HepG2 (cell line): ENCODE data around the gene VGLL4. TPM values are rescaled to one million over a fixed set of nuclear protein-coding genes. Genes with fewer than 3 reads are reported as not detected.
A peak's percentile ranks its signal among the peaks of the same experiment; 100 is the strongest.

Experiments used
- ASH2L ChIP-seq: fragments of 300-600, 200-600 bp; sonication (generic); IDR thresholded peaks from 2 replicates; pipeline ENCODE4 v1.7.0; 2017; ENCODE audit warnings: low read depth, mild to moderate bottlenecking, moderate library complexity, mixed read lengths, low read length; ENCODE audit not compliant: insufficient read length
- ATF5 ChIP-seq: sonication (generic); formaldehyde crosslinking; IDR thresholded peaks from 2 replicates; pipeline ENCODE4 v1.4.0; 2020; ENCODE audit warnings: mild to moderate bottlenecking, low read depth, missing genetic modification reagents
- BRCA1 ChIP-seq: sonication (generic); formaldehyde crosslinking; IDR thresholded peaks from 2 replicates; pipeline ENCODE4 v1.4.0; 2020; ENCODE audit warnings: missing genetic modification reagents
- ELF1 ChIP-seq: sonication (generic); formaldehyde crosslinking; IDR thresholded peaks from 2 replicates; pipeline ENCODE4 v1.4.0; 2020; ENCODE audit warnings: missing genetic modification reagents
- GTF3A ChIP-seq: sonication (generic); formaldehyde crosslinking; conservative IDR thresholded peaks from 2 replicates; pipeline ENCODE4 v1.4.0; 2020; ENCODE audit warnings: mild to moderate bottlenecking, missing genetic modification reagents
- HDAC6 ChIP-seq: fragments of 200-600 bp; sonication (generic); IDR thresholded peaks from 2 replicates; pipeline ENCODE4 v1.7.0; 2017; ENCODE audit warnings: mild to moderate bottlenecking, antibody characterized with exemption, low read length, low read depth
- HOXA5 ChIP-seq: sonication (generic); formaldehyde crosslinking; IDR thresholded peaks from 2 replicates; pipeline ENCODE4 v1.4.0; 2020; ENCODE audit warnings: missing genetic modification reagents
- KDM1A ChIP-seq: IDR thresholded peaks from 2 replicates; pipeline ENCODE4 v1.6.1; 2016; ENCODE audit warnings: missing compliant biosample characterization
- MAFG ChIP-seq: sonication (generic); formaldehyde crosslinking; IDR thresholded peaks from 2 replicates; pipeline ENCODE4 v1.5.1; 2020; ENCODE audit warnings: mild to moderate bottlenecking, missing genetic modification reagents
- MLX ChIP-seq: IDR thresholded peaks from 2 replicates; pipeline ENCODE4 v1.6.1; 2016
- NFAT5 ChIP-seq: sonication (generic); formaldehyde crosslinking; IDR thresholded peaks from 2 replicates; pipeline ENCODE4 v1.4.0; 2020; ENCODE audit warnings: missing genetic modification reagents
- PLRG1 ChIP-seq: fragments of 450-650 bp; conservative IDR thresholded peaks from 2 replicates; pipeline ENCODE4 v1.6.1; 2016
- TBX3 ChIP-seq: fragments of 450-650 bp; IDR thresholded peaks from 2 replicates; pipeline ENCODE4 v1.6.1; 2017; ENCODE audit warnings: antibody characterized with exemption, mild to moderate bottlenecking, inconsistent platforms, borderline replicate concordance
- TRIM22 ChIP-seq: fragments of 450-650 bp; IDR thresholded peaks from 2 replicates; pipeline ENCODE4 v1.6.1; 2017
- ZFX ChIP-seq: sonication (generic); formaldehyde crosslinking; IDR thresholded peaks from 2 replicates; pipeline ENCODE4 v1.4.0; 2020; ENCODE audit warnings: mild to moderate bottlenecking, low read depth, missing genetic modification reagents, moderate library complexity
- ZNF17 ChIP-seq: sonication (generic); formaldehyde crosslinking; IDR thresholded peaks from 2 replicates; pipeline ENCODE4 v1.5.0; 2020; ENCODE audit warnings: mild to moderate bottlenecking, missing genetic modification reagents
- ZNF207 ChIP-seq: fragments of 450-650 bp; IDR thresholded peaks from 2 replicates; pipeline ENCODE4 v1.6.1; 2016; ENCODE audit warnings: antibody characterized with exemption, borderline replicate concordance
- polyA plus RNA-seq, 8 experiments: library from polyadenylated mRNA; depleted of rRNA in 3 of 8; stranded (reverse) in 7 of 8; unstranded in 1 of 8; fragments of >200 nt; fragmentation: Illumina TruSeq in 4 of 8; extraction: Trizol in 4 of 8; gene quantifications; 2 replicates each; pipeline versions ENCODE4 v1.2.1 to v1.2.3, GENCODE V29; 2011 to 2016; ENCODE audit warnings: low read depth in 4 of 8, missing spikeins in 1 of 8, mixed read lengths in 1 of 8; ENCODE audit not compliant: insufficient read depth in 1 of 8
- total RNA-seq, 5 experiments: library from RNA; depleted of rRNA; stranded (reverse); fragments of >200 nt; fragmentation: Illumina TruSeq; extraction: Trizol; gene quantifications; 2 replicates each; pipeline ENCODE4 v1.2.3, GENCODE V29; 2016; ENCODE audit warnings: low read depth in 1 of 5

Gene VGLL4
- total and polyA plus RNA-seq, 2 of the 13 experiments (the other 11 are each of a cell fraction or from before 2014, with no cell fraction given) = 23.2 to 39.0 TPM

GRCh38 chr3:11622586-11623550 lies 20.8 kb downstream of the VGLL4 start (continued):
- TF ChIP-seq NFAT5 (no peak), KDM1A (CRISPR knock-in tag) (0 out of 2 replicates have a peak, but pooled peaks have one; percentile 57), ATF5 (CRISPR knock-in tag) (no peak), HOXA5 (CRISPR knock-in tag) (no peak), ZNF17 (no peak), GTF3A (CRISPR knock-in tag) (no peak), TRIM22 (no peak), ZFX (CRISPR knock-in tag) (no peak), MAFG (no peak), TBX3 (peak; percentile 63; the same call in 1 of the 2 replicates), HDAC6 (no peak), PLRG1 (no peak), ELF1 (CRISPR knock-in tag) (no peak), ASH2L (peak; percentile 82), ZNF207 (no peak), MLX (0 out of 2 replicates have a peak, but pooled peaks have one; percentile 39), BRCA1 (CRISPR knock-in tag) (no peak)
